B cell (primary cell): ENCODE measurements around the gene FAAP24. TPM values are rescaled to one million over a fixed set of nuclear protein-coding genes. Genes with fewer than 3 reads are reported as not detected.
A peak's percentile ranks its signal among the peaks of the same experiment; 100 is the strongest.

Experiments
- ATAC-seq: fragments of 200-7000 bp; cut with Tn5 transposase; one replicate; pipeline ENCODE4 v1.10.0; 2021; ENCODE audit warnings: low read depth, mild to moderate bottlenecking, moderate number of reproducible peaks, moderate library complexity
- CTCF ChIA-PET: fragments of 350-600 bp; sonication (Branson Sonifier 250); formaldehyde crosslinking; loops from one replicate; lab custom pipeline; 2021; ENCODE audit warnings: antibody characterized with exemption, inconsistent platforms; lab: Charles Lee
- POLR2A ChIA-PET: fragments of 350-600 bp; sonication (Branson Sonifier 250); formaldehyde crosslinking; loops from one replicate; lab custom pipeline; 2021; ENCODE audit warnings: antibody characterized with exemption; lab: Charles Lee
- DNase-seq: peaks from one replicate; pipeline ENCODE4 v3.0.0; 2013
- H2AFZ ChIP-seq: 2 replicates; pipeline ENCODE4 v1.6.1; 2012; ENCODE audit warnings: mild to moderate bottlenecking, low read depth, low read length; ENCODE audit not compliant: insufficient read depth, poor library complexity, severe bottlenecking
- H3K27ac ChIP-seq, 2 donors: 1 replicate in 1 of 2; 2 replicates in 1 of 2; pipeline ENCODE4 v1.5.1; 2012 to 2013; ENCODE audit warnings: low read length in 2 of 2, mild to moderate bottlenecking in 2 of 2, moderate library complexity in 1 of 2
- H3K27me3 ChIP-seq, 4 experiments: fragments of 200-600 bp in 1 of 4; sonication (generic) in 1 of 4; replicated peaks in 1 of 4; 1 replicate in 2 of 4; 2 replicates in 2 of 4; pipeline versions ENCODE4 v1.6.1 to v1.7.0; 2013 to 2016; ENCODE audit warnings: low read length in 3 of 4, mild to moderate bottlenecking in 2 of 4, mixed read lengths in 1 of 4, moderate library complexity in 1 of 4; ENCODE audit not compliant: insufficient read depth in 4 of 4, control insufficient read depth in 3 of 4; ENCODE audit errors: control extremely low read depth in 1 of 4
- H3K36me3 ChIP-seq, 2 experiments: replicated peaks in 1 of 2; 1 replicate in 1 of 2; 2 replicates in 1 of 2; pipeline versions ENCODE4 v1.6.1 to v1.7.1; 2013; ENCODE audit warnings: low read length in 1 of 2; ENCODE audit not compliant: insufficient read depth in 2 of 2, control insufficient read depth in 1 of 2; ENCODE audit errors: control extremely low read depth in 1 of 2, extremely low read depth in 1 of 2
- H3K4me1 ChIP-seq, 2 donors: fragments of 200-600 bp in 1 of 2; sonication (generic) in 1 of 2; 1 replicate in 1 of 2; 2 replicates in 1 of 2; pipeline versions ENCODE4 v1.5.1 to v1.6.1; 2013 to 2017; ENCODE audit warnings: low read length in 2 of 2; ENCODE audit not compliant: control insufficient read depth in 2 of 2, insufficient read depth in 2 of 2
- H3K4me2 ChIP-seq: replicated peaks from 2 replicates; pipeline ENCODE3; 2012; ENCODE audit warnings: mild to moderate bottlenecking, low read depth, low read length; ENCODE audit not compliant: poor library complexity, severe bottlenecking
- H3K4me3 ChIP-seq, 5 experiments: fragments of 200-600 bp in 1 of 5; sonication (generic) in 1 of 5; 1 replicate in 3 of 5; 2 replicates in 2 of 5; pipeline versions ENCODE4 v1.5.1 to v1.7.0; 2011 to 2016; ENCODE audit warnings: low read length in 4 of 5, mild to moderate bottlenecking in 4 of 5, low read depth in 2 of 5, control low read depth in 1 of 5, moderate library complexity in 1 of 5; ENCODE audit not compliant: insufficient read depth in 1 of 5; ENCODE audit errors: control extremely low read depth in 1 of 5, extremely low read depth in 1 of 5
- H3K79me2 ChIP-seq: fragments of 200-600 bp; sonication (generic); one replicate; pipeline ENCODE4 v1.6.0; 2016; ENCODE audit warnings: low read length; ENCODE audit not compliant: control insufficient read depth, insufficient read depth
- H3K9ac ChIP-seq: fragments of 200-600 bp; sonication (generic); 2 replicates; pipeline ENCODE4 v1.6.1; 2017; ENCODE audit warnings: mild to moderate bottlenecking, low read length, moderate library complexity
- H3K9me3 ChIP-seq, 3 donors: one replicate each; pipeline versions ENCODE4 v1.6.1 to v1.7.1; 2013; ENCODE audit warnings: low read length in 2 of 3; ENCODE audit not compliant: control insufficient read depth in 2 of 3, insufficient read depth in 1 of 3; ENCODE audit errors: control extremely low read depth in 1 of 3
- H4K20me1 ChIP-seq: 2 replicates; pipeline ENCODE4 v1.6.0; 2012; ENCODE audit warnings: mild to moderate bottlenecking, low read length; ENCODE audit not compliant: insufficient read depth, control insufficient read depth, poor library complexity, severe bottlenecking
- H3K27ac Mint-ChIP-seq: one replicate; pipeline ENCODE4 v1.8.0; 2021; ENCODE audit warnings: mixed read lengths
- H3K27me3 Mint-ChIP-seq: one replicate; pipeline ENCODE4 v1.8.0; 2021; ENCODE audit warnings: mixed read lengths
- H3K4me1 Mint-ChIP-seq: one replicate; pipeline ENCODE4 v1.8.0; 2021; ENCODE audit warnings: mixed read lengths
- H3K4me3 Mint-ChIP-seq: one replicate; pipeline ENCODE4 v1.8.0; 2021; ENCODE audit warnings: mixed read lengths
- H3K9me3 Mint-ChIP-seq: one replicate; pipeline ENCODE4 v1.8.0; 2022; ENCODE audit warnings: mixed read lengths; ENCODE audit not compliant: insufficient read depth
- CTCF ChIP-seq: fragments of 200-600 bp; IDR thresholded peaks from one replicate; pipeline ENCODE4 v1.8.0; 2022; ENCODE audit warnings: antibody characterized with exemption, mild to moderate bottlenecking
- EZH2 ChIP-seq: IDR thresholded peaks from 2 replicates; pipeline ENCODE4 v1.6.1; 2012; ENCODE audit warnings: borderline replicate concordance, low read depth, mild to moderate bottlenecking, moderate library complexity, low read length; ENCODE audit not compliant: insufficient read depth, poor library complexity, severe bottlenecking
- WGBS: methylation state at CpG from one replicate; pipeline ENCODE4 v1.1.5; 2013; ENCODE audit warnings: missing lambda C conversion rate; ENCODE audit not compliant: insufficient coverage; 5-methylcytosine and 5-hydroxymethylcytosine counted together
- intact Hi-C: fragments of 100-400 bp; cut with micrococcal nuclease; formaldehyde crosslinking; loops from one replicate; pipeline ENCODE4 v1.10.0; 2022
- polyA minus RNA-seq: library from RNA; depleted of rRNA, polyadenylated mRNA; stranded (reverse); fragments of >200 nt; gene quantifications from 2 replicates; pipeline ENCODE4 v1.2.3, GENCODE V29; 2012
- polyA plus RNA-seq: library from polyadenylated mRNA; depleted of rRNA; stranded (reverse); fragments of >200 nt; gene quantifications from 2 replicates; pipeline ENCODE4 v1.2.3, GENCODE V29; 2012
- total RNA-seq, 2 donors: library from RNA; stranded (reverse); fragments of 120-200 nt in 1 of 2; gene quantifications; 1 replicate in 1 of 2; 2 replicates in 1 of 2; pipeline versions ENCODE4 v1.2.3 to v1.2.4, GENCODE V29; 2013 to 2022

FAAP24 gene
- 1.4 and 2.7 TPM in 2 replicates for total RNA-seq
- 2.1 TPM for total RNA-seq (2013)
- polyA plus RNA-seq: 1.2 and 2.2 TPM in 2 replicates
- 1.4 and 1.5 TPM in 2 replicates for polyA minus RNA-seq

GRCh38 chr19:32971715-32972540, at the start of gene FAAP24, which contains the start of gene CEP89:
TSS of gene FAAP24 (plus strand) at chr19:32972242. CDS start at chr19:32973197, 955 bp downstream.
TSS of gene CEP89 (minus strand) at chr19:32971958. CDS start at chr19:32971874, 84 bp downstream.
- Mint-ChIP-seq H3K4me1 (peaks cover 18% of the 10 kb centered on the region), H3K4me3 (peak within 1 kb of the TSS; percentile 99), H3K27me3 (no peaks in the 10 kb centered on the region), H3K27ac (peak within 1 kb of the TSS; percentile 98), H3K9me3 (no peaks in the 10 kb centered on the region)
- H3K36me3 ChIP-seq: no peaks in the 10 kb centered on the region
- no peaks in the 10 kb centered on the region for H4K20me1 ChIP-seq
- H3K27ac ChIP-seq: peak within 1 kb of the TSS; percentile 85 to 92
- H3K27me3 ChIP-seq: no peaks in the 10 kb centered on the region
- ATAC-seq: peak; percentile 99
- TF ChIP-seq EZH2 (no peak), CTCF (no peak)
- H3K9ac ChIP-seq: peak within 1 kb of the TSS; percentile 78
- ChIA-PET CTCF (interaction anchor here (0.6 kb wide), 1 partner anchor 528 kb away, joined by 3 read pairs; no protein-coding TSS in a partner anchor), POLR2A (interaction anchor here (0.6 to 1.3 kb wide), 2 partner anchors 109 to 307 kb away, joined by 3 to 7 read pairs; partner anchors contain the start of gene GPATCH1)
- H3K4me3 ChIP-seq: peak within 1 kb of the TSS; percentile 49 to 84 (median 80)
- WGBS: 2% methylated on average over 57 of the region's 57 CpGs
- peak within 1 kb of the TSS; percentile 98 for H2AFZ ChIP-seq
- H3K4me2 ChIP-seq: peak within 1 kb of the TSS; percentile 88
- no peaks in the 10 kb centered on the region for H3K9me3 ChIP-seq
- peaks cover 8 to 16% of the 10 kb centered on the region in 2 donors for H3K4me1 ChIP-seq
- peaks cover 35% of the 10 kb centered on the region for H3K79me2 ChIP-seq
- intact Hi-C loops: loop anchor here (1.0 to 5.0 kb wide), 5 partner anchors 90 to 565 kb away; partner anchors contain the start of genes DPY19L3, GPATCH1, PDCD5 and RHPN2
- peak; percentile 100 for DNase-seq
